Esophagus squamous epithelium (tissue), 5 donors: ENCODE measurements around the gene ZMYND10. TPM values are rescaled to one million over a fixed set of nuclear protein-coding genes. Genes with fewer than 3 reads are reported as not detected.

Source experiments
- DNase-seq: peaks from one replicate; lab custom pipeline; 2025; lab: John Stamatoyannopoulos, UW
- H3K27ac ChIP-seq, 4 donors: fragments of 200-600 bp; sonication (generic); one replicate each; pipeline ENCODE4 v1.5.1; 2016 to 2019; ENCODE audit warnings: mild to moderate bottlenecking in 1 of 4
- H3K27me3 ChIP-seq, 4 donors: fragments of 200-600 bp; sonication (generic); 1 replicate in 3 of 4; 2 replicates in 1 of 4; pipeline versions ENCODE4 v1.5.1 to v1.6.0; 2017 to 2021; ENCODE audit warnings: antibody characterized with exemption in 1 of 4
- H3K36me3 ChIP-seq, 3 donors: fragments of 200-600 bp; sonication (generic); one replicate each; pipeline ENCODE4 v1.5.1; 2016 to 2019
- H3K4me1 ChIP-seq, 3 donors: fragments of 200-600 bp; sonication (generic); one replicate each; pipeline ENCODE4 v1.5.1; 2017 to 2019
- H3K4me3 ChIP-seq, 4 donors: fragments of 200-600 bp; sonication (generic); 1 replicate in 3 of 4; 2 replicates in 1 of 4; pipeline ENCODE4 v1.5.1; 2016 to 2019; ENCODE audit warnings: mild to moderate bottlenecking in 2 of 4, moderate library complexity in 1 of 4
- H3K9me3 ChIP-seq, 3 donors: fragments of 200-600 bp; sonication (generic); one replicate each; pipeline ENCODE4 v1.5.1; 2016 to 2019
- POLR2A ChIP-seq, 4 donors: fragments of 450-650 bp; IDR thresholded peaks; one replicate each; pipeline ENCODE4 v1.6.1; 2017; ENCODE audit warnings: antibody characterized with exemption in 4 of 4, mild to moderate bottlenecking in 4 of 4, moderate library complexity in 3 of 4
- WGBS, 2 donors: methylation state at CpG; one replicate each; pipeline ENCODE4 v1.1.5; 2018; 5-methylcytosine and 5-hydroxymethylcytosine counted together
- intact Hi-C: fragments of 100-400 bp; cut with DNase I; formaldehyde crosslinking; loops from one replicate; pipeline ENCODE4 v1.15.0; 2022
- total RNA-seq, 4 donors: library from RNA; depleted of rRNA; stranded (reverse); fragments of >200 nt; gene quantifications; one replicate each; pipeline ENCODE4 v1.1.0, GENCODE V29; 2016
- TF ChIP-seq, protein P1 (sequence below), 6 experiments: fragments of 450-650 bp in 4 of 6; fragments of 200-600 bp in 2 of 6; sonication (generic) in 2 of 6; IDR thresholded peaks; one replicate each; pipeline ENCODE4 v1.5.1; 2016 to 2019; ENCODE audit warnings: antibody characterized with exemption in 6 of 6, mild to moderate bottlenecking in 4 of 6, moderate library complexity in 4 of 6
- donor health status: DM: yes; HTN: yes; CAD: no.

Gene ZMYND10
- total RNA-seq, 4 donors from 2014 or later: 1.1 TPM; not detected in 3

DNA sequence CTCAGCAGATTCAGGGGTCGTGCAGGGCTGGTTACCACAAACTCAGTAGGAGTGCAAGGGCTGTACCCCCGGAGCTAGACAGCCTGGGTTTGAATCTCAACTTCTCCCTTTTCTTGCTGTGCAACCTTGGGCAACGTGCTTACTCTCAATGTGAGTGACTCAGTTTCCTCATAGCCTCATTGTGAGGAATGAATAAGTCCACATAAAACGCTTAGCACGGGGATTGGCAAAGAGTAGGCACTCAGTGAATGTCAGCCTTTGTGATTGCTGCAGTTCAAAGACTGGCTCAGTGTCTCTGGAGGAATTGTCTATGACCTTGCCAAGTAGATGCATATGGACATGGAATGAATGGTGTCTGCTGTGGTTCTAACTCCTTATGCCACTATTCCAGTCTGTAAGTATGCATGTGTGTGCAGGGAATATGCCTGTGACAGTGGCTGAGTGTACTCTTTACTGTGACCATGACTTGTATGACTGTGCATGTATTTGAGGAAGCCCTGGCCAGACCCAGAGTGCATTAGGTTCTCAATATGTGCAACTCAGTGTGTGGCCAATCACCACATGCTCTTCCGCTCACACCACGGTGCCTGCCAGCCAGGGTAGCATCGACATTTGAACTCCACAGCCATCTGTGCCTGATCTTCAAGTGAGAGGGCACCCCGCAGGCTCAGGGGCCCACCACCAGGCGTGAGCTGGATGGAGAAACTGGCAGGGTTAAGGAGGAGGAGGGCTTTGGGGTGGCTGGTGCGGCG is 45.4 kb downstream of the ZMYND10 start:
- Histone ChIP-seq H3K4me1 (peaks cover 34 to 66% (median 38%) of the 10 kb centered on the region in 3 donors), H3K9me3 (no peaks in the 10 kb centered on the region), H3K4me3 (peak overlapping the region; percentile 20 to 72 (median 60)), H3K27me3 (no peaks in the 10 kb centered on the region), H3K36me3 (peaks cover 0 to 13% (median 0%) of the 10 kb centered on the region in 3 donors), H3K27ac (peak overlapping the region; percentile 89 to 94 (median 91))
- TF ChIP-seq POLR2A (IDR thresholded peaks at IDR 0.05): peak in 1 of 4 donors; percentile 5
- TF ChIP-seq, protein P1, sequence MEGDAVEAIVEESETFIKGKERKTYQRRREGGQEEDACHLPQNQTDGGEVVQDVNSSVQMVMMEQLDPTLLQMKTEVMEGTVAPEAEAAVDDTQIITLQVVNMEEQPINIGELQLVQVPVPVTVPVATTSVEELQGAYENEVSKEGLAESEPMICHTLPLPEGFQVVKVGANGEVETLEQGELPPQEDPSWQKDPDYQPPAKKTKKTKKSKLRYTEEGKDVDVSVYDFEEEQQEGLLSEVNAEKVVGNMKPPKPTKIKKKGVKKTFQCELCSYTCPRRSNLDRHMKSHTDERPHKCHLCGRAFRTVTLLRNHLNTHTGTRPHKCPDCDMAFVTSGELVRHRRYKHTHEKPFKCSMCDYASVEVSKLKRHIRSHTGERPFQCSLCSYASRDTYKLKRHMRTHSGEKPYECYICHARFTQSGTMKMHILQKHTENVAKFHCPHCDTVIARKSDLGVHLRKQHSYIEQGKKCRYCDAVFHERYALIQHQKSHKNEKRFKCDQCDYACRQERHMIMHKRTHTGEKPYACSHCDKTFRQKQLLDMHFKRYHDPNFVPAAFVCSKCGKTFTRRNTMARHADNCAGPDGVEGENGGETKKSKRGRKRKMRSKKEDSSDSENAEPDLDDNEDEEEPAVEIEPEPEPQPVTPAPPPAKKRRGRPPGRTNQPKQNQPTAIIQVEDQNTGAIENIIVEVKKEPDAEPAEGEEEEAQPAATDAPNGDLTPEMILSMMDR (IDR thresholded peaks at IDR 0.05): no peak
- no peak for DNase-seq
- 34 to 51% methylated on average over 8 to 11 of the region's 12 CpGs for whole genome bisulfite sequencing, 2 donors
- intact Hi-C loops: no loop called here

DNA sequence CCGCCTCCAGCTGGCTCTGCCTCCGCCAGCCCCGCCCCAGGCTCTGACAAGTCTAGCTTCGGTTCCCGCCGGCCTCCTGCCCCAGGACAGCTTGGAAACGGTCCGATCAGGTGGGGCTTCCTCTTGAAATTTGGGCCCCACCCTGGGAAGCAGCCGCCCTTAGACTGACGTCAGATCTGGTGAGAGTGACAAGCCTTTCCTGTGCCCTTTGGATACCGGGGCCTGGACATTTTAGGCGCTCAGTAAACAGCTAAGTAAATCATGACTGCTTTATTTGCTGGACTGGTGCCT is 45.9 kb downstream of the ZMYND10 start:
- no peaks in the 10 kb centered on the region for H3K9me3 ChIP-seq
- H3K27me3 ChIP-seq: no peaks in the 10 kb centered on the region
- H3K36me3 ChIP-seq: peaks cover 0 to 13% (median 0%) of the 10 kb centered on the region in 3 donors
- 0% methylated on average over 3 of the region's 12 CpGs; no CpG with 5 or more reads in 1 of the 2 donors for WGBS, 2 donors
- DNase-seq: no peak
- H3K27ac ChIP-seq: peak overlapping the region; percentile 89 to 94 (median 91)
- intact Hi-C loops: no loop called here
- no peak for TF ChIP-seq POLR2A (IDR thresholded peaks at IDR 0.05)
- TF ChIP-seq, protein P1 (IDR thresholded peaks at IDR 0.05): no peak
- H3K4me3 ChIP-seq: peak overlapping the region; percentile 20 to 72 (median 60)
- H3K4me1 ChIP-seq: peaks cover 34 to 63% (median 38%) of the 10 kb centered on the region in 3 donors

DNA sequence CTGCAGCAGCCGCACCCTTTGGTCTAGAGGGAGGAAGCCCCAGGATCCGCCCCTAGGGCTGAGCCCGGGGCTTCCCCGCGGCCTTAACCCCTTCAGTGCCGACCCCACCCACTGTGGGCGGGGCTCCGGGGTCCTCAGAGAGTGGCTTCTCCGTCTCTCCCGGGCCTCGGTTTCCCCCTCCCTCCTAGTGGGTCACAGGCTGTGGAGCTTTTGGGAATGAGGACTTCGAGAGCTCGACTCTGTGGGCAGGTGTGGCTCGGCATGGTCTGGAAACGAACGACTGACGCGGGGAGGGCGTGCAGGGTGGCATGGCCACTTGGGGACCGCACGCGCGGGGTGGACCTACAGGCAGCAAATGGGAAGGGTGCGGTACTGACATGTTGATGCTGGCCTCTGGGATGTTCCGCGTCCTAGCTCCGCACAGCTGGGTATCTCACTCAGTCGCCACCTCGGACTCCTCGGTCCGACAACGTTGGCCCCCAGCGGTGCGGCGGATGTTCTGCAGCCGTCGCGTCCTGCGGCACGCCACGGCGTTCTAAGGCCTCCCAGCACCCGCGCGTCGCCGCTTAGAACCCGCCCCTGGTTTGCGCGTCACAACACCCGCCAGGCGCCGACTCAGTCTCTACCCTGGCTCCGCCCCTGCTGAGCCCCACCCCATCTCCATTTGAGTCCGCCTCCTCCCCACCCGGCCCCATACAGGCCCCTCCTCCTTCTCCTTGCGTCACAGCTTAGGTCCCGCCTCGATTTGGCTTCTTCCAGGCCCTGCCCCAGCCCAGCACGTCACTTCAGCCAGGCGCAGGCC is 46.5 kb downstream of the ZMYND10 start, which contains the start of the genes HYAL3 and NAA80:
Gene HYAL3, minus strand, starts transcription at position 570 of the 802 bp plus-strand sequence. CDS start 3,803 bp downstream, outside the sequence.
Gene NAA80, minus strand, starts transcription at position 570 of the 802 bp plus-strand sequence. CDS start 1,942 bp downstream, outside the sequence.
- peak within 1 kb of the TSS; percentile 49 to 72 (median 60) for H3K4me3 ChIP-seq
- H3K4me1 ChIP-seq: peaks cover 34 to 59% (median 38%) of the 10 kb centered on the region in 3 donors
- peaks cover 0 to 13% (median 0%) of the 10 kb centered on the region in 3 donors for H3K36me3 ChIP-seq
- intact Hi-C loops: no loop called here
- no peaks in the 10 kb centered on the region for H3K9me3 ChIP-seq
- TF ChIP-seq, protein P1 (IDR thresholded peaks at IDR 0.05): peak in 5 of 6 experiments; percentile 29 to 64 (median 44)
- TF ChIP-seq POLR2A (IDR thresholded peaks at IDR 0.05): peak in 3 of 4 donors; percentile 50 to 98 (median 92)
- 0% methylated on average over 13 to 26 of the region's 61 CpGs for WGBS, 2 donors
- peak within 1 kb of the TSS; percentile 89 to 94 (median 91) for H3K27ac ChIP-seq
- no peaks in the 10 kb centered on the region for H3K27me3 ChIP-seq
- peak; percentile 97 for DNase-seq

DNA sequence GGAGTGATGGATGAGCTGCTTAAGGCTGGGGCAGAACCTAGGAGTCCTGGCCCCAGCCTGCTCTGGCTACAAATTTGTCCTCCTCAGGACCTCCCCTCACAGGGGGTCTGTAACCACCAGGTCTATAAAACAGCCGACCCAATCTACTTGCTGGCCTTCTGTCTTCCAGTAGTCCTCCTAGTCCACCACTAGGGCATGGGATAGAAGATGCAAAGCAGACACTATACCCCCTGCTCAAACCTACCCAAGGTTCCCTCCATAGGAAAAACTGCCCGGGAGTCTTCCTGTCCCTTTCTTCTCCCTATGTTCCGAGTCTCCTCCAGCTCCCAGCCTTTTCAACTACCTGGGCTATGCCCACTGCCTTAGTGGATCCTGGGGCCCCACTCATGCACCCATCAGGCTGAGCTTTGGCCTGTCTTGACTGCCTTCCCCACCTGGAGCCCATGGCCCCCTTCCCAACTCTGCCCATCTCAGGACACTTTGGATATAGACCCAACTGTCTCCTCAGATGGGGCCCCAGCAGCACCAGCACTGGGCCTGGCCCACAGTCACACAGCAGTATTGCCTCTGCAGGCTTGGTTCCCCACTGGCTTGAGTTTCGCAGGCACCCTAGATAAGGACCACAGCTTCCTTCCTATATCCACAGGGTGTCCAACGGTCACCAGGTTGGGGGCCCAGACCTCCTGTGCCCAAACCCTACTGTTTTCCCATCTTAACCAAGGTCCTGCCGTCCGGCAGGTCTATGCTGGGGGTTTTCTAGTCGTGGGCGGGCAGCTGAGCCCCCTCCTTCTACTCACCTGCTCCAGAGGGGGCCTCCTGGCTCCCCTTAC is 47.4 kb downstream of the ZMYND10 start:
- Histone ChIP-seq H3K9me3 (no peaks in the 10 kb centered on the region), H3K27ac (peak overlapping the region; percentile 89 to 94 (median 91)), H3K4me1 (peaks cover 28 to 54% (median 29%) of the 10 kb centered on the region in 3 donors), H3K36me3 (peaks cover 0 to 13% (median 0%) of the 10 kb centered on the region in 3 donors), H3K27me3 (no peaks in the 10 kb centered on the region), H3K4me3 (peak overlapping the region; percentile 49 to 72 (median 60))
- intact Hi-C loops: no loop called here
- no peak for TF ChIP-seq POLR2A (IDR thresholded peaks at IDR 0.05)
- TF ChIP-seq, protein P1 (IDR thresholded peaks at IDR 0.05): peak in 3 of 6 experiments; percentile 4 to 27 (median 20)
- no peak for DNase-seq
- WGBS, 2 donors: 45 to 60% methylated on average over 5 to 9 of the region's 9 CpGs
